NCI-H2107 (cell line): ENCODE data around the gene NPR2.

Experiments
- DNase-seq: peaks from one replicate; lab custom pipeline; 2025; lab: John Stamatoyannopoulos, UW

The NPR2 gene

DNA sequence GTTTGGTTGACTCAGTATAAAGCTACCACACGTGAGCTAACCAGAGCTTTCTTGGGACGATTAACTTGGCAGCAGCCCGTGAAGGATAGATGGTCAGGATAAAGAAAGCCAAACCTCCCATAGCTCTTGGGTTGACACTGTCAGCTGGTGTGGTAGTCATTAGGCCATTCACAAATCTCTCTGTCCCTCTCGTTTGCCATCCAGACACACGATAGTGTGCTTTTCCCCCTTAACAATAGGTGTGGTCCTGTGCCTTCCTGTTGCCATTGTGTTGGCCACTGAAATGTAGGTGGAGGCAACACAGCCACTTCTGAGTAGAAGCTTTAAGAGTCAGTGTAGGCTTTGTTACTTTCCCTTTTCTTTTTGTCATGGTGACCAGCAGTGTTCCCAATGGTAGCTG lies 67.1 kb downstream of the NPR2 start:
- DNase-seq: no peak
